IMR-90 (cell line): ENCODE data around the gene MTMR2. TPM values are rescaled to one million over a fixed set of nuclear protein-coding genes. Genes with fewer than 3 reads are reported as not detected.

Source experiments
- ATAC-seq: fragments of 200-7000 bp; cut with Tn5 transposase; 2 replicates; pipeline ENCODE4 v1.9.1; 2020; ENCODE audit warnings: low read depth, mild to moderate bottlenecking, moderate library complexity
- BruUV-seq: library from RNA; stranded (reverse); fragments of 400-500 nt; replicated peaks from 2 replicates; lab custom pipeline; 2021; lab: Mats Ljungman, UMichigan
- CTCF ChIA-PET: fragments of 300-600 bp; formaldehyde crosslinking; extraction: SDS; loops from one replicate; lab custom pipeline; 2021; ENCODE audit warnings: antibody characterized with exemption; lab: Yijun Ruan, JAX
- POLR2A ChIA-PET: fragments of 300-600 bp; sonication (Branson Sonifier 250); formaldehyde crosslinking; loops from one replicate; lab custom pipeline; 2022; ENCODE audit warnings: antibody characterized with exemption; ENCODE audit not compliant: unreplicated experiment; lab: Charles Lee
- DNase-seq: peaks from one replicate; pipeline ENCODE4 v3.0.0; 2013
- H2AFZ ChIP-seq: replicated peaks from 2 replicates; pipeline ENCODE3; 2013; ENCODE audit warnings: low read length, mild to moderate bottlenecking; ENCODE audit not compliant: poor library complexity
- H2AK5ac ChIP-seq: 2 replicates; pipeline ENCODE4 v1.6.1; 2013; ENCODE audit warnings: low read depth, low read length, inconsistent platforms
- H2AK9ac ChIP-seq: replicated peaks from 2 replicates; pipeline ENCODE3; 2013; ENCODE audit warnings: mild to moderate bottlenecking, low read depth, low read length, moderate library complexity; ENCODE audit not compliant: poor library complexity
- H2BK120ac ChIP-seq: 2 replicates; pipeline ENCODE4 v1.6.1; 2013; ENCODE audit warnings: low read depth, low read length, inconsistent platforms
- H2BK15ac ChIP-seq: 3 replicates; pipeline ENCODE4 v1.6.1; 2013; ENCODE audit warnings: low read depth, low read length, inconsistent platforms
- H2BK20ac ChIP-seq: 2 replicates; pipeline ENCODE4 v1.6.1; 2013; ENCODE audit warnings: low read depth, mild to moderate bottlenecking, inconsistent platforms, low read length, moderate library complexity
- H2BK5ac ChIP-seq: 2 replicates; pipeline ENCODE4 v1.6.1; 2013; ENCODE audit warnings: mild to moderate bottlenecking, low read depth, low read length, inconsistent platforms; ENCODE audit not compliant: poor library complexity, severe bottlenecking
- H3K14ac ChIP-seq: replicated peaks from 2 replicates; pipeline ENCODE4 v1.6.1; 2013; ENCODE audit warnings: low read depth, low read length, inconsistent platforms
- H3K18ac ChIP-seq: 2 replicates; pipeline ENCODE4 v1.6.1; 2013; ENCODE audit warnings: low read depth, low read length, control low read depth
- H3K23ac ChIP-seq: 2 replicates; pipeline ENCODE4 v1.6.1; 2013; ENCODE audit warnings: low read depth, low read length, inconsistent platforms
- H3K27ac ChIP-seq: 2 replicates; pipeline ENCODE4 v1.5.1; 2013; ENCODE audit warnings: mild to moderate bottlenecking, control low read depth, low read length; ENCODE audit not compliant: insufficient read depth
- H3K27me3 ChIP-seq: 2 replicates; pipeline ENCODE4 v1.6.1; 2013; ENCODE audit warnings: low read length; ENCODE audit not compliant: control insufficient read depth, insufficient read depth
- H3K36me3 ChIP-seq: 2 replicates; pipeline ENCODE4 v1.6.1; 2013; ENCODE audit warnings: low read length, mixed read lengths; ENCODE audit not compliant: control insufficient read depth, insufficient read depth
- H3K4ac ChIP-seq: 2 replicates; pipeline ENCODE4 v1.6.1; 2013; ENCODE audit warnings: low read depth, low read length, inconsistent platforms
- H3K4me1 ChIP-seq: 2 replicates; pipeline ENCODE4 v1.6.1; 2013; ENCODE audit warnings: low read length, mixed read lengths; ENCODE audit not compliant: control insufficient read depth, insufficient read depth
- H3K4me2 ChIP-seq: 2 replicates; pipeline ENCODE4 v1.6.1; 2013; ENCODE audit warnings: low read depth, mild to moderate bottlenecking, control low read depth, low read length, moderate library complexity
- H3K4me3 ChIP-seq: 2 replicates; pipeline ENCODE4 v1.5.1; 2013; ENCODE audit warnings: low read depth, mild to moderate bottlenecking, control low read depth, low read length, moderate library complexity; ENCODE audit not compliant: insufficient read depth
- H3K56ac ChIP-seq: 2 replicates; pipeline ENCODE4 v1.6.1; 2013; ENCODE audit warnings: low read length, inconsistent platforms; ENCODE audit not compliant: insufficient read depth; ENCODE audit errors: extremely low read depth
- H3K79me1 ChIP-seq, 2 experiments: 2 replicates each; pipeline ENCODE4 v1.6.1; 2013; ENCODE audit warnings: low read length in 2 of 2, inconsistent platforms in 1 of 2, low read depth in 1 of 2
- H3K9ac ChIP-seq: 2 replicates; pipeline ENCODE4 v1.6.1; 2013; ENCODE audit warnings: low read depth, low read length, control low read depth
- H3K9me1 ChIP-seq: 2 replicates; pipeline ENCODE4 v1.6.1; 2013; ENCODE audit warnings: low read length, inconsistent platforms; ENCODE audit not compliant: insufficient read depth
- H3K9me3 ChIP-seq: 2 replicates; pipeline ENCODE4 v1.6.1; 2013; ENCODE audit warnings: low read length; ENCODE audit not compliant: control insufficient read depth, insufficient read depth
- H4K20me1 ChIP-seq: 2 replicates; pipeline ENCODE4 v1.6.1; 2013; ENCODE audit warnings: low read length, inconsistent platforms; ENCODE audit not compliant: insufficient read depth
- H4K5ac ChIP-seq: 2 replicates; pipeline ENCODE4 v1.6.1; 2013; ENCODE audit warnings: mild to moderate bottlenecking, low read depth, low read length, control low read depth
- H4K8ac ChIP-seq, 2 experiments: 2 replicates each; pipeline ENCODE4 v1.6.1; 2013; ENCODE audit warnings: low read depth in 2 of 2, low read length in 2 of 2, control low read depth in 1 of 2, inconsistent platforms in 1 of 2
- H4K91ac ChIP-seq: 2 replicates; pipeline ENCODE4 v1.6.1; 2013; ENCODE audit warnings: low read depth, low read length, inconsistent platforms; ENCODE audit not compliant: insufficient read depth
- BHLHE40 ChIP-seq: fragments of 150-350 bp; IDR thresholded peaks from 2 replicates; pipeline ENCODE4 v1.6.1; 2016; ENCODE audit warnings: mild to moderate bottlenecking, low read depth, low read length
- CEBPB ChIP-seq: IDR thresholded peaks from 2 replicates; pipeline ENCODE4 v1.6.1; 2012; ENCODE audit warnings: low read depth, low read length, improper control_type of control experiment
- NFE2L2 ChIP-seq: fragments of 150-350 bp; IDR thresholded peaks from 2 replicates; pipeline ENCODE4 v1.6.1; 2016; ENCODE audit warnings: low read depth, mild to moderate bottlenecking, low read length
- POLR2A ChIP-seq: IDR thresholded peaks from 2 replicates; pipeline ENCODE4 v1.6.1; 2012; ENCODE audit warnings: mild to moderate bottlenecking, low read depth, low read length
- RAD21 ChIP-seq: IDR thresholded peaks from 2 replicates; pipeline ENCODE4 v1.6.1; 2012; ENCODE audit warnings: low read length, improper control_type of control experiment
- RCOR1 ChIP-seq: IDR thresholded peaks from 2 replicates; pipeline ENCODE4 v1.6.1; 2012; ENCODE audit warnings: mild to moderate bottlenecking, low read length, improper control_type of control experiment; ENCODE audit not compliant: insufficient replicate concordance
- SMC3 ChIP-seq: fragments of 150-350 bp; IDR thresholded peaks from 2 replicates; pipeline ENCODE4 v1.6.1; 2016; ENCODE audit warnings: low read depth, mild to moderate bottlenecking, antibody characterized with exemption, low read length, moderate library complexity
- USF2 ChIP-seq: fragments of 150-350 bp; IDR thresholded peaks from 2 replicates; pipeline ENCODE4 v1.6.1; 2017; ENCODE audit warnings: mild to moderate bottlenecking, antibody characterized with exemption, low read length, low read depth
- WGBS, 2 experiments: methylation state at CpG; one replicate each; pipeline versions ENCODE4 v1.1.5 to v1.1.7; 2013; ENCODE audit warnings: missing lambda C conversion rate in 2 of 2; ENCODE audit not compliant: insufficient read length in 1 of 2; ENCODE audit errors: extremely low coverage in 2 of 2; 5-methylcytosine and 5-hydroxymethylcytosine counted together
- dilution Hi-C: fragments of 300-500 bp; cut with HindIII; formaldehyde crosslinking; loops from one replicate; pipeline ENCODE4 v1.14.3; 2018; ENCODE audit warnings: low sequenced_read_pairs; ENCODE audit not compliant: unreplicated experiment
- in situ Hi-C: fragments of 300-500 bp; cut with MboI; formaldehyde crosslinking; loops from 3 replicates; pipeline ENCODE4 v1.14.3; 2019; ENCODE audit warnings: low sequenced_read_pairs, inconsistent platforms, mixed read lengths
- intact Hi-C: fragments of 100-400 bp; cut with micrococcal nuclease; formaldehyde crosslinking; loops from 2 replicates; pipeline ENCODE4 v1.10.0; 2022
- polyA plus RNA-seq, 3 experiments: library from polyadenylated mRNA; depleted of rRNA; stranded (reverse); fragments of >200 nt; gene quantifications; 2 replicates each; pipeline ENCODE4 v1.2.3, GENCODE V29; 2012; ENCODE audit warnings: low replicate concordance in 1 of 3
- total RNA-seq: library from RNA; depleted of rRNA; stranded (reverse); fragments of >200 nt; gene quantifications from 2 replicates; pipeline ENCODE4 v1.2.3, GENCODE V29; 2012

The MTMR2 gene
- total and polyA plus RNA-seq, 2 of the 4 experiments (the other 2 are of a cell fraction): 16.6 to 30.6 TPM

GRCh38 chr11:95795627-95796295 lies 128.1 kb downstream of the MTMR2 start:
- no peaks in the 10 kb centered on the region for H3K9me3 ChIP-seq
- no peak overlapping the region for H2BK15ac ChIP-seq
- H3K36me3 ChIP-seq: peaks cover 3% of the 10 kb centered on the region; the same call in 1 of the 2 replicates
- in situ Hi-C loops: no loop called here
- H3K4me2 ChIP-seq: no peak overlapping the region
- intact Hi-C loops: no loop called here
- WGBS, 2 experiments: no CpG with 5 or more reads among the region's 3 CpGs
- H2BK120ac ChIP-seq: no peak overlapping the region
- H3K4me3 ChIP-seq: no peak overlapping the region
- H2AK9ac ChIP-seq: no peak overlapping the region
- TF ChIP-seq BHLHE40 (no peak), RAD21 (no peak), POLR2A (no peak), RCOR1 (no peak), CEBPB (no peak), NFE2L2 (no peak), SMC3 (no peak), USF2 (no peak)
- H3K27me3 ChIP-seq: no peaks in the 10 kb centered on the region
- dilution Hi-C loops: no loop called here
- no peaks in the 10 kb centered on the region for H3K4me1 ChIP-seq
- H3K4ac ChIP-seq: no peak overlapping the region
- H3K9ac ChIP-seq: no peak overlapping the region
- ChIA-PET POLR2A (no interaction called here), CTCF (no interaction called here)
- H3K79me1 ChIP-seq: peaks cover 15 to 70% of the 10 kb centered on the region in 2 experiments
- H3K23ac ChIP-seq: no peak overlapping the region
- no peak overlapping the region for H2BK5ac ChIP-seq
- H3K14ac ChIP-seq: no peak overlapping the region
- H4K5ac ChIP-seq: no peak overlapping the region
- H4K91ac ChIP-seq: no peak overlapping the region
- BruUV-seq: no TSS peak
- ATAC-seq (no peak), DNase-seq (no peak)
- no peak overlapping the region for H4K8ac ChIP-seq
- 0 out of 2 replicates have a peak, but pooled peaks cover 2% of the 10 kb centered on the region for H3K9me1 ChIP-seq
- H2BK20ac ChIP-seq: no peak overlapping the region
- H2AFZ ChIP-seq: no peak overlapping the region
- H3K18ac ChIP-seq: no peak overlapping the region
- no peak overlapping the region for H3K27ac ChIP-seq
- H2AK5ac ChIP-seq: no peak overlapping the region
- no peak overlapping the region for H3K56ac ChIP-seq
- H4K20me1 ChIP-seq: peaks cover 3% of the 10 kb centered on the region; the same call in 1 of the 2 replicates
